CD4-positive, alpha-beta T cell treated with Interleukin-6 for 4 hours (primary cell): ENCODE results near the gene TM4SF4.

ENCODE experiments used
- DNase-seq: peaks from one replicate; pipeline ENCODE4 v3.0.0-alpha.2; 2020; ENCODE audit warnings: mixed read lengths

Gene TM4SF4

GRCh38 chr3:149515249-149515648 is 40.8 kb downstream of the TM4SF4 start:
- DNase-seq = no peak

GRCh38 chr3:149516920-149517319 is 42.4 kb downstream of the TM4SF4 start:
- DNase-seq = no peak

- no peak for DNase-seq
Observed at GRCh38 chr3:149519912-149520311, 45.4 kb downstream of the TM4SF4 start.

- no peak for DNase-seq
Observed at GRCh38 chr3:149523512-149524299, 49.2 kb downstream of the TM4SF4 start.

GRCh38 chr3:149527531-149528339 is 53.2 kb downstream of the TM4SF4 start:
- DNase-seq = no peak

GRCh38 chr3:149528340-149528650 is 53.8 kb downstream of the TM4SF4 start:
- no peak for DNase-seq

- no peak for DNase-seq
Observed at GRCh38 chr3:149529099-149529498, 54.6 kb downstream of the TM4SF4 start.

GRCh38 chr3:149532489-149533180 is 58.1 kb downstream of the TM4SF4 start:
- no peak for DNase-seq

- DNase-seq = no peak
Observed at GRCh38 chr3:149534082-149534481, 59.6 kb downstream of the TM4SF4 start.

GRCh38 chr3:149534671-149535332 is 60.3 kb downstream of the TM4SF4 start:
- no peak for DNase-seq

GRCh38 chr3:149535333-149535685 is 60.8 kb downstream of the TM4SF4 start:
- no peak for DNase-seq

GRCh38 chr3:149536429-149536828 is 61.9 kb downstream of the TM4SF4 start:
- no peak for DNase-seq

GRCh38 chr3:149538371-149538770 is 63.9 kb downstream of the TM4SF4 start:
- no peak for DNase-seq

- no peak for DNase-seq
Observed at GRCh38 chr3:149541091-149541491, 66.6 kb downstream of the TM4SF4 start.

- DNase-seq = no peak
Observed at GRCh38 chr3:149542375-149543312, 68.1 kb downstream of the TM4SF4 start.

- no peak for DNase-seq
Observed at GRCh38 chr3:149545049-149545448, 70.6 kb downstream of the TM4SF4 start.

GRCh38 chr3:149547413-149547812 is 72.9 kb downstream of the TM4SF4 start:
- DNase-seq = no peak

GRCh38 chr3:149547954-149548668 is 73.6 kb downstream of the TM4SF4 start:
- DNase-seq = no peak

- DNase-seq = no peak
Observed at GRCh38 chr3:149548669-149549065, 74.2 kb downstream of the TM4SF4 start.

- no peak for DNase-seq
Observed at GRCh38 chr3:149551500-149551899, 77.0 kb downstream of the TM4SF4 start.

GRCh38 chr3:149552700-149553099 is 78.2 kb downstream of the TM4SF4 start:
- DNase-seq = no peak
